Activated naive CD8-positive, alpha-beta T cell treated with anti-CD3 and anti-CD28 coated beads for 36 hours (primary cell): Measurements from ENCODE around the gene CRYGB. TPM values are rescaled to one million over a fixed set of nuclear protein-coding genes. Genes with fewer than 3 reads are reported as not detected.
"Not testable (repeated sequence)": the region's sequence is repeated elsewhere in the genome, so short reads cannot be mapped to it uniquely, and the experiment has no call there.

Source experiments
- DNase-seq: peaks from one replicate; pipeline ENCODE4 v3.0.0; 2021
- H3K27ac Mint-ChIP-seq: one replicate; pipeline ENCODE4 v1.8.0; 2022; ENCODE audit warnings: mild to moderate bottlenecking, moderate library complexity, mixed read lengths
- H3K27me3 Mint-ChIP-seq: one replicate; pipeline ENCODE4 v1.8.0; 2022; ENCODE audit warnings: mild to moderate bottlenecking, mixed read lengths
- H3K36me3 Mint-ChIP-seq: one replicate; pipeline ENCODE4 v1.8.0; 2021; ENCODE audit warnings: mild to moderate bottlenecking, mixed read lengths
- H3K4me1 Mint-ChIP-seq: one replicate; pipeline ENCODE4 v1.8.0; 2021; ENCODE audit warnings: mixed read lengths
- H3K4me3 Mint-ChIP-seq: one replicate; pipeline ENCODE4 v1.8.0; 2022; ENCODE audit warnings: mild to moderate bottlenecking, moderate library complexity, mixed read lengths
- H3K9me3 Mint-ChIP-seq: one replicate; pipeline ENCODE4 v1.8.0; 2022; ENCODE audit warnings: mixed read lengths
- total RNA-seq, 2 experiments: library from RNA; stranded (reverse); gene quantifications; one replicate each; pipeline ENCODE4 v1.2.3, GENCODE V29; 2021

CRYGB gene
- total RNA-seq, 2 experiments from 2014 or later, result not detected

GRCh38 chr2:208101716-208102631, 44.0 kb downstream of the CRYGB start:
- Mint-ChIP-seq H3K4me3 (no peak overlapping the region), H3K9me3 (no peaks in the 10 kb centered on the region), H3K27me3 (no peaks in the 10 kb centered on the region), H3K36me3 (no peaks in the 10 kb centered on the region), H3K27ac (no peak overlapping the region), H3K4me1 (peaks cover 21% of the 10 kb centered on the region)
- DNase-seq, result no peak

GRCh38 chr2:208099682-208100470, 46.1 kb downstream of the CRYGB start:
- Mint-ChIP-seq H3K9me3 (no peaks in the 10 kb centered on the region), H3K4me1 (peaks cover 21% of the 10 kb centered on the region), H3K27ac (no peak overlapping the region), H3K27me3 (no peaks in the 10 kb centered on the region), H3K4me3 (no peak overlapping the region), H3K36me3 (no peaks in the 10 kb centered on the region)
- DNase-seq, result no peak

- H3K27ac Mint-ChIP-seq, H3K27me3 Mint-ChIP-seq, DNase-seq, H3K4me3 Mint-ChIP-seq, H3K9me3 Mint-ChIP-seq, H3K36me3 Mint-ChIP-seq: not testable (repeated sequence)
- H3K4me1 Mint-ChIP-seq, result peaks cover 21% of the 10 kb centered on the region
Observed at GRCh38 chr2:208098701-208099100, 47.3 kb downstream of the CRYGB start.

- H3K4me1 Mint-ChIP-seq, result peaks cover 21% of the 10 kb centered on the region
- H3K27me3 Mint-ChIP-seq, result no peaks in the 10 kb centered on the region
- no peak overlapping the region for H3K4me3 Mint-ChIP-seq
- H3K27ac Mint-ChIP-seq, result no peak overlapping the region
- DNase-seq, result no peak
- no peaks in the 10 kb centered on the region for H3K9me3 Mint-ChIP-seq
- no peaks in the 10 kb centered on the region for H3K36me3 Mint-ChIP-seq
Observed at GRCh38 chr2:208098267-208098666, 47.7 kb downstream of the CRYGB start.

GRCh38 chr2:208097801-208098200, 48.2 kb downstream of the CRYGB start:
- H3K9me3 Mint-ChIP-seq, result no peaks in the 10 kb centered on the region
- no peaks in the 10 kb centered on the region for H3K27me3 Mint-ChIP-seq
- no peak overlapping the region for H3K4me3 Mint-ChIP-seq
- peaks cover 21% of the 10 kb centered on the region for H3K4me1 Mint-ChIP-seq
- no peak overlapping the region for H3K27ac Mint-ChIP-seq
- no peak for DNase-seq
- H3K36me3 Mint-ChIP-seq, result no peaks in the 10 kb centered on the region

- no peak for DNase-seq
- Mint-ChIP-seq H3K36me3 (no peaks in the 10 kb centered on the region), H3K27me3 (no peaks in the 10 kb centered on the region), H3K27ac (no peak overlapping the region), H3K4me1 (peaks cover 21% of the 10 kb centered on the region), H3K4me3 (no peak overlapping the region), H3K9me3 (no peaks in the 10 kb centered on the region)
Observed at GRCh38 chr2:208097313-208097712, 48.6 kb downstream of the CRYGB start.

- DNase-seq, result no peak
- H3K36me3 Mint-ChIP-seq, result no peaks in the 10 kb centered on the region
- H3K27me3 Mint-ChIP-seq, result no peaks in the 10 kb centered on the region
- no peak overlapping the region for H3K27ac Mint-ChIP-seq
- H3K4me3 Mint-ChIP-seq, result no peak overlapping the region
- H3K9me3 Mint-ChIP-seq, result no peaks in the 10 kb centered on the region
- peaks cover 13% of the 10 kb centered on the region for H3K4me1 Mint-ChIP-seq
Observed at GRCh38 chr2:208096080-208096479, 49.9 kb downstream of the CRYGB start.

GRCh38 chr2:208093128-208093527, 52.8 kb downstream of the CRYGB start:
- no peak overlapping the region for H3K4me3 Mint-ChIP-seq
- no peak overlapping the region for H3K27ac Mint-ChIP-seq
- no peaks in the 10 kb centered on the region for H3K27me3 Mint-ChIP-seq
- peaks cover 3% of the 10 kb centered on the region for H3K9me3 Mint-ChIP-seq
- H3K36me3 Mint-ChIP-seq, result no peaks in the 10 kb centered on the region
- no peaks in the 10 kb centered on the region for H3K4me1 Mint-ChIP-seq
- no peak for DNase-seq

Other genes with a start within 250 kb of the CRYGB start
- gene PLEKHM3, start 120.6 kb downstream of the CRYGB start, total RNA-seq, result 1 to 10 TPM; 4.5 to 4.8 TPM
- gene CRYGD, start 21.6 kb downstream of the CRYGB start, total RNA-seq, result not detected
- not detected for gene CRYGC, start 16.3 kb downstream of the CRYGB start, total RNA-seq
- gene CRYGA, start 17.4 kb upstream of the CRYGB start, total RNA-seq, result not detected
- not detected for gene C2orf80, start 43.9 kb upstream of the CRYGB start, total RNA-seq
- 10 to 100 TPM; 14.3 to 18.3 TPM for gene IDH1, start 108.9 kb upstream of the CRYGB start, total RNA-seq
- 10 to 100 TPM; 13.5 to 13.6 TPM for gene PIKFYVE, start 120.1 kb upstream of the CRYGB start, total RNA-seq